GM18498 (cell line): Measurements from ENCODE around the gene PLD5.

Source experiments
- ATAC-seq: cut with Tn5 transposase; IDR thresholded peaks from one replicate; pipeline ENCODE4 v1.9.1; 2021; ENCODE audit warnings: mild to moderate bottlenecking, moderate library complexity; ENCODE audit not compliant: unreplicated experiment

The PLD5 gene

DNA sequence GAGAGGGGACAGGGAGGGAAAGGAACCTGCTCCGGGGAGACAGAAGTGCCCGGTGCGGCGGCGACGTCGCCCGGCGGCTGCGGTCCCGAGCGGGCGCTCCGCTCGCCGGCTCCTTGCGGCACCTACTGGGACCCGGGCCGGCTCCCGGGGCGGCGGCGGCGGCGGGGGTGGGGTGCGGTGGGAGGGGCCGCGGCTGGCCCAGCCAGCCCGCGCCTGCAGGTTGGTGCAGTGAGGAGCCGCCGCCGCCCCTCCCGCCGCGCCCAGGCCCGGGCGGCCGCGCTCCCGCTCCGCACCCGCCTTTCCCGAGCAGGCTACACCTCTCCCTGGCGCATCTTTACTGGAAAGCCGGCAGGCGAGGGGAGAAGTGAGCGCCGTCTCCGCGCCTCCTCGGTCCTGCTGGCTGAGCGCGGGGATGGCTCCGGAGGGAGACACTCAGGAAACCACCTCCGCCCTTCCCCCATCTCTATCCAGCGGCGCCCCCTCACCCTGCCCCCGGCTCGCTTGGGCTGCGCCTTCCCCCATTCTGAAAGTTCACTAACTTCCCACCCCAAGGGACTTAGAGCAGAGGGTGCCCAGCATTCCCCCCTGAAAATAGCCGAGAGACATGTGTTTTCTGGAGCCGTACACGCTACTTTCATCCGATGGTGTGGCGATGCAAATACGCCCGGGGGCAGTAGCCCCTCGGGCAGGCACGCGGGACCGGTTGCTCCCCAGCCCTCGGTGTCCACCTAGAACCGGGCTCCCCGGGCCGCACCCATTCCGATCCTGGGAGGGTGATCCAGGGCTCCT, at the start of gene PLD5:
Gene PLD5, minus strand, starts transcription at position 127 of the 789 bp plus-strand sequence.
- ATAC-seq, result no peak

GRCh38 chr1:242569867-242570266, 45.4 kb upstream of the PLD5 start:
- no peak for ATAC-seq

DNA sequence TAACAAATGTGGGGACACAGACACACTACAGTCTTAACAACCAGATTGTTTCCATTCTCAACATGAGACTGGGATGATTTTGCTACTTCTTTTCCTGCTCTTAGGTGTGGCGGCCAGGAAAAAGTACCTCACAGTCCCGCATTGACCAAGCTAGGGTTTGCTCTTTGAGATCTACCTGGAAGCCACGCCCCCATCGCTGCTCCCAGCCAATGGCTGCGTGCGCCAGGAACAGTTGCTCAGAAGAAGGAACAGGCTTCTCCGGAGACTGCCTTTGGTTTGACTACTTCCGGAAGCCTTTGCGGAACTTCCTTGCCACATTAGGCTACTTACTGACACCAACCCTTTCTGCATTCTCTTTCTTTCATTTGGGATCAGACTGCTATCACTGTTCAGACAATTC, 44.2 kb upstream of the PLD5 start:
- ATAC-seq, result no peak

GRCh38 chr1:242567596-242567995, 43.1 kb upstream of the PLD5 start:
- ATAC-seq, result no peak

- no peak for ATAC-seq
Measured at GRCh38 chr1:242556759-242557158, 32.3 kb upstream of the PLD5 start.

GRCh38 chr1:242556276-242556675, 31.8 kb upstream of the PLD5 start:
- ATAC-seq, result no peak

- ATAC-seq, result no peak
Measured at GRCh38 chr1:242554577-242554976, 30.1 kb upstream of the PLD5 start.

DNA sequence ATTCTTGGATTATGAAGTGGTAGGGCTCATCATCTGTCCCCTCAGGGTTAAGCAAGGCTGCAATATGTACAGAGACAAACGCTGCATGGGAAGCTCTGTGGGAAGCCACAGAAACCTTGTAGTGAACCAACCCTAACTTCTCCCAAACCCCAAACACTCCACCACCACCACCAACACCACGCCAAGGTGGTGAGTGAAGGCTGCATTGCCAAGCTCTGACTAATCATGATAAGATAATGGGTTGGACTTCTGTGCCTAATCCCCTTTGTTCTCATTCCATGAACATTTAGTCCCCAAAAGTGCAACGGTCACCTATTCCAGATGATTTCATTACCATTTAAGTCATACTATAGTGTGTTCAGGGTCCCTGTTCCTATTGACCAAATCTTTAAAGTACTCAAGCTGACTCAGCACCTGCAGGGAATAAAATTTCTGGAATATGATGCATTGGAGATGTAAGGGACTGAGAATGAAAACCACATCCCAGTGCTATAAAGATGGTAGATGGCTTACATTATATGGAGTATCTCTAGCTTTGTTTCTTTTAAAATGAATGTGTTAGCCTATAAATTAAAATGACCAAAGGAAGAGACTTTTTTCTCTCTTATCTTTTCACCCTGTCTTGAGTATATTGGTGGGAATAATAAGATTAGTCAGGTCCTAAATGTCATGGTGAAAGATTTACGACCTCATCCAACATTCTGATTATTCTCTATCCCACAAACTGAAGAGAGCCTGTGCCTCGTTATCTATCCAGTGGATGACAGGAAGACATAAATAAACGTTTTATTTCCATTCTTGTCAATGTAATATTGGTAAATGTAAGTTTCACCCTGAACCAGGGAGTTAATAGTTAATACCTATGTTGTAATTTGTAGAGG, 22.6 kb upstream of the PLD5 start:
- no peak for ATAC-seq

DNA sequence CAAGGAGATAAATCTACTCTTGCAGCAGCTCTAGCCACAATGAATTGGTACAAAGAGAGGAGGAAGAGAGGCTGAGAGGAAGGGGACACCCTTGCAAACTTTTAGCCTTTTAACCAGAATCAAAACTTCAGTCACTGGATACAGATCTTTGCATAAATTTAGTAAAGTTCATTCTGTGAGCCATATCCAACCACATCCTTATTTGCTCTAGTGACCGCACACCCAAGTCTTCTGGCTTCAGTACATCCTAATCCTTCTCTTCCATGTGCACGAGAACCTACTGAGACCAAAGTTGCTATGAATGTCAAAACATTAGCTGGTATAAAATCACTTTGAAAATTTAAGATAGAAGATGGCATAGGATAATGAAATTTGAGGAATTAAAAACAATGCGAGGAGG, 21.9 kb upstream of the PLD5 start:
- ATAC-seq, result no peak

GRCh38 chr1:242544071-242544470, 19.6 kb upstream of the PLD5 start:
- ATAC-seq, result no peak

- ATAC-seq, result no peak
Measured at GRCh38 chr1:242542271-242542670, 17.8 kb upstream of the PLD5 start.

GRCh38 chr1:242535986-242536385, 11.5 kb upstream of the PLD5 start:
- no peak for ATAC-seq

- no peak for ATAC-seq
Measured at GRCh38 chr1:242534753-242535152, 10.3 kb upstream of the PLD5 start.

DNA sequence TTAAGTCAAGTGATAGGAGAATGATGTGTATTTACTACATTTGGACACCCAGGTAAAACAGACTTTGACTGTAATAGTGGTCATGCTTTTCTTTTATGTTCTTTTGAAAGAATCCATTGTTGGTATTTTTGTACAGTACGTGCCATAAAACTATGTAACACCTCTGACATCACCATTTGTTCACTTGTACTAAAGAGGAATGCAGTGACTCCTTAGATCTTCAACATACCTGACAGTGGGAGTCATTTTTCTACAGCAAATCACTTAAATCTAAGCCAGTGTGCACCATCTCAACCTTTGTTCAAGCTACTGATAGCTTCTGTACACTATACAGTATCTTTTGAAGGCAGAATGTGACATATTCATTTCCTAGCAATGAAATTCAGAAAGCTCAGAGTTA, 6.3 kb upstream of the PLD5 start:
- no peak for ATAC-seq

DNA sequence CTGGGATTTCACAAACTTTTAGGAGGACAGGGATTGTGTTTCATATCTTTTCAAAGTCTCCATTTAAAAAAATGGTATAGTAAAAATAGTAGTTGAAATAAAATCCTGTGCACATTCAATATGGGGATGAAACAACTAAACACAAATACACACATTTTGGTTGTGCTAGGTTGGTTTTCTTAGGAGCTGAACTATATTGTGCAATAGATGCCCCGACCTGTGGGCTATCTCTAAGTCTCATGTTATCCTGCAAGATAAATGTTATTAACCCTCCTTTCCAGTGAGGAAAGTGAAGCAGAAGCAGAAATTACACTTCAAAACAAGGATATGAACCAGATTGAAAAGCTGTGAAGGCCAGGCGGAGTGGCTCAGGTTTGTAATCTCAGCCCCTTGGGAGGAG, 1.3 kb upstream of the PLD5 start:
- no peak for ATAC-seq

DNA sequence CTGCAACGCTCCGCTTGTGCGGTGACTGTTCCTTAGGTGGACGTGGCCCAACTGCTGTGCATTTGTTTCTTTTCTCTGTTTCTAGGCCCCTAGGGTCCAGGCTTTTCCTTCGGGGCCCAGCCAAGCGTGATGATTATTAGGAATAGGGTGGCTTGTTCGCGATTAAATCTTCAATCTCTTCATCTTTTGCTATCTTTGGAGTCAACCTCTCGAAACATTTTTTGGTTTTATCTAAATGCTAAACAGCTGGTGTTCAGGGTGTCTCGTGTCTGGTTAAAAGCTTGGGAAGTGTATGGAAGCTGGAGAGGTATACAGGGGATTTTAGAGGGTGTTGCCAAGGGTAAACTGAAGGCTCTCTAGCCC, 844 bp upstream of the PLD5 start:
- no peak for ATAC-seq

DNA sequence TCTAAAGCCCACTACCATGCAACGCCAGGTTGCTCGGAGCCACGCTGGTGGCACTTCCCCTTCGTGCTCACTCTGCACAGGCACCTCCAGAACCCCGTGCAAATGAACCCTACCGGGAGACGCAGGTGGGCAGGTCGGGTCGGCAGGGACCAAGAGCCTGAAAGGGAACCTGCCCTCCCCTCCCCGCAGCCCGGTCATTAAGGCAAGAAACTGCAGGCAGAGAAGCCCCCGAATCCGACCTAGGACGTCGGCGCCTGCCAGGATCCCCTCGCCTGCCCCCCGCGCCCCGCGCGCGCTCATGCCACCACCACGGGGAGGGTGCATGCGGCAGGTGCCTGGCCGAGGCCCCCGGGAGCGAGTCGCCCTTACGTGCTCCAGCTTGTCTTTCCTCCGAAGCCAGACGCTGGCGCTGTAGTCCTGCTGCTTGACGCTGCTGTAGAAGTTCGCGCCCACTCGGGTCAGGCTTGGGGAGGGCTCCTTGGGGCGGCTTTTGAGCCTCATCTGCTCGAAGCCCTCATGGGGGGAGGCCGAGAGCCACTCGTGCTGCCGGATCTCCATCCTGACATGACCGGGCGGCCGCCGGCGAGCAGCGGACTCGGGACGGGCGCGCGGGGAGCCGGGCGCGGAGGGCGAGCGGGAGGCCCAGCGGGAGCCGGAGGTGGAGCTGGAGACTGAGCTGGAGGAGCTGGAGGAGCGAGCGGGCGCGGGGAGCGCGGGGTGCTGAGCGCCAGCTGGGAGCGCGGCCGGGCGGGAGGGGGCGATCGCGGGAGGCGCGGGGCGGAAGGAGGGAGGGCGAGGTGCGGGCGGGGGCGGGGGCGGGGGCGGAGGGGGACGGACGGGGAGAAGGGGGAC, 552 bp downstream of the PLD5 start:
- ATAC-seq, result no peak

DNA sequence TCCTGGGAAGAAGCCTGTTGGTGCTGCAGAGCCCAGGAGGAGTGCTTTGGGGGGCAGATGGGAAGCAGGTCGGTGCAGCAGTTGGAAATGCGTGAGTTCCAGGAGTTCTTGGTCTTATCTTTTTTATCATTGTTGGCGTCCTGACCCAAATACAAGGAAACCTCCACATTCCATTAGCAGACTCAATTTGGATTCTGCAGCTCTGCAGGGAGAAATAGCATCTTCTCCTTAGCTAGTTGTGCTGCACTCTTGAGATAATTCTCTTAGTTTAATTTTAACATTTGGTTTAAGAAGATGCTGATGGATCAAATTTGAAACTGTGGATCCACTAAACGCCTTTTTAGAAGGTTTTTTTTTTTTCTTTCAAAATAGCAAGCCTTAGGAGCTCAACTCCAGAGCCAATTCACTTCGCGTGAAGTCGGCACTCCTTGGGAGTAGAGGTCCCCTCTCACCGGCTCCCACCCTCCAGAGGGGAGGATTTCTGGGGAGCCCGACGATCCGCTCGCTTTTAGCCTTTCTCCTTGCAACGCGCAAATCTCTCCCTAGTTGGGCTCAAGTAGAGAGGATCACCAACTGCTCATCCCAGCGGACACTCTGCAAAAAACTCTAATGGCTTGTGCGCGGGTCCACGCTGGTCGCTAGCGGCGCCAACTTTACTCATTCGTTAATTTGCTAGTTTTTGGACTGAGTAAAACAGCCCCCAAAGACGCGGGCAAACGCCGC, 1.3 kb downstream of the PLD5 start:
- no peak for ATAC-seq

- ATAC-seq, result no peak
Measured at GRCh38 chr1:242522304-242522945, 2.1 kb downstream of the PLD5 start.

GRCh38 chr1:242515555-242515954, 8.9 kb downstream of the PLD5 start:
- no peak for ATAC-seq
